CD4-positive, alpha-beta T cell (primary cell): ENCODE measurements around the gene GPX4. TPM values are rescaled to one million over a fixed set of nuclear protein-coding genes. Genes with fewer than 3 reads are reported as not detected.

Experiments used
- ATAC-seq: fragments of 200-7000 bp; cut with Tn5 transposase; one replicate; pipeline ENCODE4 v1.10.0; 2022; ENCODE audit warnings: mild to moderate bottlenecking; ENCODE audit not compliant: poor library complexity
- CTCF ChIA-PET: fragments of 350-600 bp; sonication (Branson Sonifier 250); formaldehyde crosslinking; loops from one replicate; lab custom pipeline; 2021; ENCODE audit warnings: antibody characterized with exemption, inconsistent platforms; lab: Charles Lee
- POLR2A ChIA-PET: fragments of 350-600 bp; sonication (Branson Sonifier 250); formaldehyde crosslinking; loops from one replicate; lab custom pipeline; 2021; ENCODE audit warnings: antibody characterized with exemption, inconsistent platforms; lab: Charles Lee
- DNase-seq, 14 experiments: peaks; one replicate each; pipeline ENCODE4 v3.0.0-alpha.2; 2013 to 2020; ENCODE audit warnings: mixed read lengths in 2 of 14
- H3K27ac ChIP-seq, 2 donors: one replicate each; pipeline versions ENCODE4 v1.5.1 to v1.7.0; 2013; ENCODE audit warnings: low read length in 2 of 2, low read depth in 1 of 2, mild to moderate bottlenecking in 1 of 2
- H3K27me3 ChIP-seq, 2 experiments: 1 replicate in 1 of 2; 2 replicates in 1 of 2; pipeline versions ENCODE4 v1.6.1 to v1.7.0; 2013; ENCODE audit warnings: low read length in 2 of 2, control low read depth in 1 of 2, mild to moderate bottlenecking in 1 of 2, moderate library complexity in 1 of 2; ENCODE audit not compliant: insufficient read depth in 2 of 2, control insufficient read depth in 1 of 2
- H3K36me3 ChIP-seq: one replicate; pipeline ENCODE4 v1.6.1; 2013; ENCODE audit warnings: low read length, control low read depth; ENCODE audit not compliant: insufficient read depth
- H3K4me1 ChIP-seq: one replicate; pipeline ENCODE4 v1.6.1; 2013; ENCODE audit warnings: low read length, control low read depth; ENCODE audit not compliant: insufficient read depth
- H3K4me3 ChIP-seq: one replicate; pipeline ENCODE4 v1.5.1; 2013; ENCODE audit warnings: mild to moderate bottlenecking, low read length, moderate library complexity
- H3K9me3 ChIP-seq, 2 experiments: 1 replicate in 1 of 2; 2 replicates in 1 of 2; pipeline versions ENCODE4 v1.6.1 to v1.7.0; 2013; ENCODE audit warnings: low read length in 2 of 2, mild to moderate bottlenecking in 2 of 2, control low read depth in 1 of 2, moderate library complexity in 1 of 2; ENCODE audit not compliant: control insufficient read depth in 1 of 2, insufficient read depth in 1 of 2
- H3K27ac Mint-ChIP-seq: one replicate; pipeline ENCODE4 v1.8.0; 2020; ENCODE audit warnings: mixed read lengths
- H3K27me3 Mint-ChIP-seq: one replicate; pipeline ENCODE4 v1.8.0; 2021; ENCODE audit warnings: mixed read lengths
- H3K36me3 Mint-ChIP-seq: one replicate; pipeline ENCODE4 v1.8.0; 2021; ENCODE audit warnings: low read depth, mixed read lengths
- H3K4me1 Mint-ChIP-seq: one replicate; pipeline ENCODE4 v1.8.0; 2021; ENCODE audit warnings: low read depth, mixed read lengths
- H3K4me3 Mint-ChIP-seq: one replicate; pipeline ENCODE4 v1.8.0; 2020; ENCODE audit warnings: mild to moderate bottlenecking, mixed read lengths
- H3K9me3 Mint-ChIP-seq: one replicate; pipeline ENCODE4 v1.8.0; 2020; ENCODE audit warnings: mixed read lengths
- intact Hi-C, 2 experiments: fragments of 100-400 bp; cut with DNase I in 1 of 2; cut with micrococcal nuclease in 1 of 2; formaldehyde crosslinking; loops; one replicate each; pipeline versions ENCODE4 v1.15.1 to v1.9.0; 2023 to 2025; cut with DNase I, micrococcal nuclease
- total RNA-seq, 174 experiments: library from RNA in 2 of 174; stranded (reverse) in 2 of 174; gene quantifications; one replicate each; pipeline ENCODE4 v1.2.3 and lab custom pipeline; 2021 to 2026
- TF ChIP-seq, protein P1 (sequence below): fragments of 200-600 bp; IDR thresholded peaks from one replicate; pipeline ENCODE4 v1.8.0; 2022; ENCODE audit warnings: antibody characterized with exemption, mild to moderate bottlenecking

Gene GPX4
- total RNA-seq, 2 experiments from 2014 or later: 174 to 175 TPM

- H3K27ac Mint-ChIP-seq: no peak overlapping the region
- H3K27me3 ChIP-seq: no peaks in the 10 kb centered on the region
- TF ChIP-seq, protein P1, sequence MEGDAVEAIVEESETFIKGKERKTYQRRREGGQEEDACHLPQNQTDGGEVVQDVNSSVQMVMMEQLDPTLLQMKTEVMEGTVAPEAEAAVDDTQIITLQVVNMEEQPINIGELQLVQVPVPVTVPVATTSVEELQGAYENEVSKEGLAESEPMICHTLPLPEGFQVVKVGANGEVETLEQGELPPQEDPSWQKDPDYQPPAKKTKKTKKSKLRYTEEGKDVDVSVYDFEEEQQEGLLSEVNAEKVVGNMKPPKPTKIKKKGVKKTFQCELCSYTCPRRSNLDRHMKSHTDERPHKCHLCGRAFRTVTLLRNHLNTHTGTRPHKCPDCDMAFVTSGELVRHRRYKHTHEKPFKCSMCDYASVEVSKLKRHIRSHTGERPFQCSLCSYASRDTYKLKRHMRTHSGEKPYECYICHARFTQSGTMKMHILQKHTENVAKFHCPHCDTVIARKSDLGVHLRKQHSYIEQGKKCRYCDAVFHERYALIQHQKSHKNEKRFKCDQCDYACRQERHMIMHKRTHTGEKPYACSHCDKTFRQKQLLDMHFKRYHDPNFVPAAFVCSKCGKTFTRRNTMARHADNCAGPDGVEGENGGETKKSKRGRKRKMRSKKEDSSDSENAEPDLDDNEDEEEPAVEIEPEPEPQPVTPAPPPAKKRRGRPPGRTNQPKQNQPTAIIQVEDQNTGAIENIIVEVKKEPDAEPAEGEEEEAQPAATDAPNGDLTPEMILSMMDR: no peak
- H3K9me3 ChIP-seq: peaks cover 0 to 5% of the 10 kb centered on the region in 2 experiments
- no peak overlapping the region for H3K4me3 Mint-ChIP-seq
- intact Hi-C loops: no loop called here
- H3K36me3 ChIP-seq: peaks cover 49% of the 10 kb centered on the region
- no peak for DNase-seq
- no peak overlapping the region for H3K27ac ChIP-seq
- no peaks in the 10 kb centered on the region for H3K4me1 Mint-ChIP-seq
- ATAC-seq: no peak
- no peaks in the 10 kb centered on the region for H3K9me3 Mint-ChIP-seq
- ChIA-PET POLR2A (interaction anchor here (1.0 kb wide), 1 partner anchor 14 kb away, joined by 3 read pairs; no protein-coding TSS in a partner anchor), CTCF (no interaction called here)
- no peaks in the 10 kb centered on the region for H3K27me3 Mint-ChIP-seq
- H3K36me3 Mint-ChIP-seq: peaks cover 31% of the 10 kb centered on the region
- no peak overlapping the region for H3K4me3 ChIP-seq
- H3K4me1 ChIP-seq: peaks cover 15% of the 10 kb centered on the region
Observed at GRCh38 chr19:1147934-1148549, 44.2 kb downstream of the GPX4 start.

- H3K27me3 ChIP-seq: no peaks in the 10 kb centered on the region
- peaks cover 45% of the 10 kb centered on the region for H3K36me3 ChIP-seq
- TF ChIP-seq, protein P1: no peak
- intact Hi-C loops: no loop called here
- DNase-seq (no peak), ATAC-seq (no peak)
- no peaks in the 10 kb centered on the region for H3K9me3 ChIP-seq
- no peak overlapping the region for H3K27ac ChIP-seq
- Mint-ChIP-seq H3K9me3 (no peaks in the 10 kb centered on the region), H3K4me1 (no peaks in the 10 kb centered on the region), H3K36me3 (peaks cover 21% of the 10 kb centered on the region), H3K4me3 (no peak overlapping the region), H3K27me3 (no peaks in the 10 kb centered on the region), H3K27ac (peak overlapping the region; percentile 24)
- ChIA-PET POLR2A (no interaction called here), CTCF (no interaction called here)
- H3K4me1 ChIP-seq: peaks cover 15% of the 10 kb centered on the region
- H3K4me3 ChIP-seq: no peak overlapping the region
Observed at GRCh38 chr19:1149259-1150045, 45.7 kb downstream of the GPX4 start.

GRCh38 chr19:1150333-1151036, 46.7 kb downstream of the GPX4 start:
- ChIA-PET POLR2A (no interaction called here), CTCF (no interaction called here)
- H3K27ac ChIP-seq: no peak overlapping the region
- no peaks in the 10 kb centered on the region for H3K27me3 ChIP-seq
- intact Hi-C loops: no loop called here
- Mint-ChIP-seq H3K4me1 (no peaks in the 10 kb centered on the region), H3K4me3 (no peak overlapping the region), H3K9me3 (no peaks in the 10 kb centered on the region), H3K27ac (no peak overlapping the region), H3K27me3 (no peaks in the 10 kb centered on the region), H3K36me3 (peaks cover 11% of the 10 kb centered on the region)
- H3K36me3 ChIP-seq: peaks cover 50% of the 10 kb centered on the region
- H3K4me1 ChIP-seq: peaks cover 18% of the 10 kb centered on the region
- ATAC-seq: no peak
- no peaks in the 10 kb centered on the region for H3K9me3 ChIP-seq
- TF ChIP-seq, protein P1: no peak
- no peak overlapping the region for H3K4me3 ChIP-seq
- DNase-seq: no peak
